ENCODE data around the gene GMPPA. TPM values are rescaled to one million over a fixed set of nuclear protein-coding genes. Genes with fewer than 3 reads are reported as not detected.

GMPPA gene
- total and polyA plus RNA-seq, 9 donors: 14.2 to 35.7 (median 23.7) TPM

GRCh38 chr2:219514196-219514761 is 15.6 kb downstream of the GMPPA start, which contains the start of gene ASIC4:
TSS of gene ASIC4 (plus strand) at chr2:219514482. CDS start at chr2:219514725, 243 bp downstream.
- intact Hi-C loops (cut with DNase I): no loop called here
- no peak for DNase-seq
- 8 to 11% (median 10%) methylated on average over 28 to 31 of the region's 31 CpGs for WGBS, 3 donors
- Histone ChIP-seq H3K27ac (no peak within 1 kb of the TSS), H3K9me3 (no peaks in the 10 kb centered on the region), H3K36me3 (no peaks in the 10 kb centered on the region), H3K27me3 (no peaks in the 10 kb centered on the region), H3K4me1 (ENCODE audit: insufficient read depth) (peaks cover 4% of the 10 kb centered on the region), H3K4me3 (no peak within 1 kb of the TSS)
- no peak for TF ChIP-seq EP300 (IDR thresholded peaks at IDR 0.05)
- TF ChIP-seq CTCF (IDR thresholded peaks at IDR 0.05): no peak
- TF ChIP-seq POLR2A (IDR thresholded peaks at IDR 0.05): no peak

GRCh38 chr2:219514836-219515235 is 16.1 kb downstream of the GMPPA start:
- H3K9me3 ChIP-seq: no peaks in the 10 kb centered on the region
- no peak for TF ChIP-seq POLR2A (IDR thresholded peaks at IDR 0.05)
- TF ChIP-seq CTCF (IDR thresholded peaks at IDR 0.05): no peak
- TF ChIP-seq EP300 (IDR thresholded peaks at IDR 0.05): no peak
- H3K36me3 ChIP-seq: no peaks in the 10 kb centered on the region
- no peak for DNase-seq
- intact Hi-C loops (cut with DNase I): no loop called here
- H3K27ac ChIP-seq: no peak overlapping the region
- H3K4me3 ChIP-seq: no peak overlapping the region
- no peaks in the 10 kb centered on the region for H3K27me3 ChIP-seq
- H3K4me1 ChIP-seq (ENCODE audit: insufficient read depth): peaks cover 4% of the 10 kb centered on the region
- WGBS, 3 donors: 78 to 88% (median 86%) methylated on average over 21 of the region's 21 CpGs

GRCh38 chr2:219515874-219516629 is 17.4 kb downstream of the GMPPA start:
- no peaks in the 10 kb centered on the region for H3K4me1 ChIP-seq (ENCODE audit: insufficient read depth)
- TF ChIP-seq CTCF (IDR thresholded peaks at IDR 0.05) (no peak), POLR2A (IDR thresholded peaks at IDR 0.05) (no peak), EP300 (IDR thresholded peaks at IDR 0.05) (no peak)
- intact Hi-C loops (cut with DNase I): no loop called here
- H3K4me3 ChIP-seq: no peak overlapping the region
- H3K9me3 ChIP-seq: no peaks in the 10 kb centered on the region
- no peaks in the 10 kb centered on the region for H3K27me3 ChIP-seq
- WGBS, 3 donors: 69 to 75% (median 69%) methylated on average over 17 of the region's 17 CpGs
- DNase-seq: no peak
- H3K36me3 ChIP-seq: no peaks in the 10 kb centered on the region
- H3K27ac ChIP-seq: no peak overlapping the region

GRCh38 chr2:219516888-219517287 is 18.2 kb downstream of the GMPPA start:
- Histone ChIP-seq H3K27ac (no peak overlapping the region), H3K9me3 (no peaks in the 10 kb centered on the region), H3K27me3 (no peaks in the 10 kb centered on the region), H3K4me1 (ENCODE audit: insufficient read depth) (no peaks in the 10 kb centered on the region), H3K36me3 (no peaks in the 10 kb centered on the region), H3K4me3 (no peak overlapping the region)
- no peak for DNase-seq
- WGBS, 3 donors: 78% methylated on average over 7 of the region's 7 CpGs
- TF ChIP-seq EP300 (IDR thresholded peaks at IDR 0.05): no peak
- no peak for TF ChIP-seq CTCF (IDR thresholded peaks at IDR 0.05)
- TF ChIP-seq POLR2A (IDR thresholded peaks at IDR 0.05): no peak
- intact Hi-C loops (cut with DNase I): no loop called here
